OCI-LY7 (cell line): ENCODE data around the gene TUBGCP2.

Source experiments
- EZH2phosphoT487 ChIP-seq: fragments of 200-600 bp; sonication (generic); IDR thresholded peaks from 2 replicates; pipeline ENCODE4 v1.6.1; 2018; ENCODE audit warnings: low read depth, borderline replicate concordance, mild to moderate bottlenecking, mixed run types, antibody characterized with exemption, low read length, moderate library complexity, mixed read lengths
- TF ChIP-seq, protein P1 (sequence below): fragments of 200-600 bp; sonication (generic); conservative IDR thresholded peaks from 2 replicates; pipeline ENCODE4 v1.5.1; 2014; ENCODE audit warnings: mild to moderate bottlenecking, antibody characterized with exemption, low read length, moderate library complexity, mixed read lengths

DNA sequence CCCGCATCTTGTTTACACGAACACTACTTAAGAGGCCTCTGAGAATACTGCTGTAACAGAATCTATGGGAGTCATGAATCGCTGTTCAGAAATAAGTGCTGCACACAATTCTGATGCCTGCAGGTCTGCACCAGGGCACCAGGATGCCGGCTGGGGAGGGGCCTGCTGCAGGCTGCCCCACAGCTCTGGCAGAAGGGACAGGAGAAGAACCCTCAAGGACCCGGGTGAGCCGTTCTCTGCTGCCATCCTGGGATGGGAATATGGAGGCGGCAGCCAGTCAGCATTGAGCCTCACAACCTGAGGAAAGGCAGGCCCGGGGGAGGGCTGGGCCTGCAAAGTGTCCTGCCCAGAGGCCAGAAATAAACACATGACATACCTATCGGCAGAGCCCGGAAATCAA, 11.2 kb downstream of the TUBGCP2 start:
- TF ChIP-seq, protein P1, sequence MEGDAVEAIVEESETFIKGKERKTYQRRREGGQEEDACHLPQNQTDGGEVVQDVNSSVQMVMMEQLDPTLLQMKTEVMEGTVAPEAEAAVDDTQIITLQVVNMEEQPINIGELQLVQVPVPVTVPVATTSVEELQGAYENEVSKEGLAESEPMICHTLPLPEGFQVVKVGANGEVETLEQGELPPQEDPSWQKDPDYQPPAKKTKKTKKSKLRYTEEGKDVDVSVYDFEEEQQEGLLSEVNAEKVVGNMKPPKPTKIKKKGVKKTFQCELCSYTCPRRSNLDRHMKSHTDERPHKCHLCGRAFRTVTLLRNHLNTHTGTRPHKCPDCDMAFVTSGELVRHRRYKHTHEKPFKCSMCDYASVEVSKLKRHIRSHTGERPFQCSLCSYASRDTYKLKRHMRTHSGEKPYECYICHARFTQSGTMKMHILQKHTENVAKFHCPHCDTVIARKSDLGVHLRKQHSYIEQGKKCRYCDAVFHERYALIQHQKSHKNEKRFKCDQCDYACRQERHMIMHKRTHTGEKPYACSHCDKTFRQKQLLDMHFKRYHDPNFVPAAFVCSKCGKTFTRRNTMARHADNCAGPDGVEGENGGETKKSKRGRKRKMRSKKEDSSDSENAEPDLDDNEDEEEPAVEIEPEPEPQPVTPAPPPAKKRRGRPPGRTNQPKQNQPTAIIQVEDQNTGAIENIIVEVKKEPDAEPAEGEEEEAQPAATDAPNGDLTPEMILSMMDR, result no peak
- no peak for TF ChIP-seq EZH2phosphoT487
